Measurements from ENCODE around the gene RAB33B. TPM values are rescaled to one million over a fixed set of nuclear protein-coding genes. Genes with fewer than 3 reads are reported as not detected.

RAB33B gene
- total and polyA plus RNA-seq, 2 of the 8 experiments (the other 6 are each of a cell fraction or from before 2014, with no cell fraction given), result 4.2 to 8.7 TPM

- peak; percentile 71 for TF ChIP-seq E2F6 (IDR thresholded peaks at IDR 0.05)
- peak; percentile 76 for TF ChIP-seq ASH2L (IDR thresholded peaks at IDR 0.05; ENCODE audit: low read length)
- TF ChIP-seq RXRA (IDR thresholded peaks at IDR 0.05; ENCODE audit: insufficient read depth, low read depth, low read length), result no peak
- peak; percentile 51 for TF ChIP-seq TBP (IDR thresholded peaks at IDR 0.05; ENCODE audit: low read depth, low read length)
- TF ChIP-seq RNF2 (IDR thresholded peaks at IDR 0.05; ENCODE audit: borderline replicate concordance, low read depth, low read length, missing control alignments, poor library complexity, severe bottlenecking), result no peak
- TF ChIP-seq SIX5 (IDR thresholded peaks at IDR 0.05; ENCODE audit: low read depth, low read length), result no peak
- TF ChIP-seq KDM1A (IDR thresholded peaks at IDR 0.05; ENCODE audit: borderline replicate concordance, low read length), result no peak
- TF ChIP-seq RFX5 (IDR thresholded peaks at IDR 0.05; ENCODE audit: borderline replicate concordance, low read depth, low read length), result no peak
- TF ChIP-seq BCL11A (IDR thresholded peaks at IDR 0.05; ENCODE audit: low read depth in 2 of 2, low read length in 2 of 2), result no peak
- no peak; a peak in 1 of 4 replicates for TF ChIP-seq SIN3A (conservative IDR thresholded peaks at IDR 0.05 in 1 of 2, IDR thresholded peaks at IDR 0.05 in 1 of 2; ENCODE audit: low read depth in 1 of 2, low read length in 2 of 2)
- TF ChIP-seq POLR2A (IDR thresholded peaks at IDR 0.05; ENCODE audit: control extremely low read depth in 1 of 2, low read depth in 2 of 2, low read length in 2 of 2), result peak in 1 of 2 experiments; percentile 69; a peak in 2 of 3 replicates
- no peak; a peak in 1 of 4 replicates for TF ChIP-seq CTCF (IDR thresholded peaks at IDR 0.05; ENCODE audit: control extremely low read depth in 1 of 3, insufficient read depth in 1 of 3, low read depth in 1 of 3, low read length in 3 of 3)
- TF ChIP-seq SRF (IDR thresholded peaks at IDR 0.05; ENCODE audit: low read depth, low read length), result no peak
- TF ChIP-seq EP300 (IDR thresholded peaks at IDR 0.05; ENCODE audit: borderline replicate concordance in 1 of 2, low read depth in 2 of 2, low read length in 2 of 2), result no peak
- TF ChIP-seq CHD2 (IDR thresholded peaks at IDR 0.05; ENCODE audit: low read length), result peak; percentile 98
- TF ChIP-seq CBX5 (IDR thresholded peaks at IDR 0.05; ENCODE audit: low read depth, low read length), result no peak
- no peak for TF ChIP-seq CTBP2 (IDR thresholded peaks at IDR 0.05; ENCODE audit: borderline replicate concordance, insufficient read depth, insufficient read length, low read length)
- TF ChIP-seq TEAD4 (IDR thresholded peaks at IDR 0.05; ENCODE audit: low read depth, low read length), result no peak
- peak; percentile 61 for TF ChIP-seq NRF1 (IDR thresholded peaks at IDR 0.05; ENCODE audit: low read depth, low read length)
- TF ChIP-seq YY1 (IDR thresholded peaks at IDR 0.05; ENCODE audit: low read depth, low read length), result 0 out of 2 replicates have a peak, but pooled peaks have one; percentile 5
- TF ChIP-seq POU5F1 (IDR thresholded peaks at IDR 0.05; ENCODE audit: low read depth, low read length), result no peak
These were observed 380 bp upstream of the RAB33B start (continued) for GRCh38 chr4:139453371-139454110.
